ENCODE measurements around the gene PCDH9. TPM values are rescaled to one million over a fixed set of nuclear protein-coding genes. Genes with fewer than 3 reads are reported as not detected.

Gene PCDH9
- total and polyA plus RNA-seq, 2 experiments from 2014 or later: 0.31 to 0.52 TPM

GRCh38 chr13:67063036-67063435 is 167.1 kb downstream of the PCDH9 start:
- Histone ChIP-seq H3F3A (replicated peaks; ENCODE audit: low read depth) (no peaks in the 10 kb centered on the region), H2AFZ (no peak overlapping the region), H3K4me3 (no peak overlapping the region), H3K27me3 (ENCODE audit: insufficient read depth) (no peaks in the 10 kb centered on the region), H3K4me2 (no peak overlapping the region), H3K4me1 (ENCODE audit: insufficient read depth) (no peaks in the 10 kb centered on the region), H3K79me2 (replicated peaks; ENCODE audit: insufficient read depth) (no peaks in the 10 kb centered on the region), H4K20me1 (replicated peaks; ENCODE audit: insufficient read depth) (no peaks in the 10 kb centered on the region), H3K27ac (ENCODE audit: low read depth) (no peak overlapping the region), H3K36me3 (ENCODE audit: insufficient read depth) (no peaks in the 10 kb centered on the region), H3K9me2 (ENCODE audit: insufficient read depth) (no peaks in the 10 kb centered on the region)
- no peak for ATAC-seq
- DNase-seq (ENCODE audit: low spot score): no peak
- Mint-ChIP-seq H3K36me3 (ENCODE audit: low read depth) (no peaks in the 10 kb centered on the region), H3K4me3 (no peak overlapping the region), H3K9me3 (no peaks in the 10 kb centered on the region), H3K27me3 (ENCODE audit: insufficient read depth, low read depth, poor library complexity) (no peaks in the 10 kb centered on the region), H3K4me1 (peaks cover 20% of the 10 kb centered on the region), H3K27ac (no peak overlapping the region)
- TF ChIP-seq STAT1 (IDR thresholded peaks at IDR 0.05; ENCODE audit: unreplicated experiment) (no peak), ETS1 (IDR thresholded peaks at IDR 0.05) (no peak), EZH2phosphoT487 (IDR thresholded peaks at IDR 0.05; ENCODE audit: unreplicated experiment) (no peak), CREB1 (CRISPR knock-in tag; IDR thresholded peaks at IDR 0.05; ENCODE audit: low read depth) (no peak), NANOG (IDR thresholded peaks at IDR 0.05; ENCODE audit: borderline replicate concordance) (no peak), POLR2AphosphoS5 (IDR thresholded peaks at IDR 0.05; ENCODE audit: low read depth) (no peak)

DNA sequence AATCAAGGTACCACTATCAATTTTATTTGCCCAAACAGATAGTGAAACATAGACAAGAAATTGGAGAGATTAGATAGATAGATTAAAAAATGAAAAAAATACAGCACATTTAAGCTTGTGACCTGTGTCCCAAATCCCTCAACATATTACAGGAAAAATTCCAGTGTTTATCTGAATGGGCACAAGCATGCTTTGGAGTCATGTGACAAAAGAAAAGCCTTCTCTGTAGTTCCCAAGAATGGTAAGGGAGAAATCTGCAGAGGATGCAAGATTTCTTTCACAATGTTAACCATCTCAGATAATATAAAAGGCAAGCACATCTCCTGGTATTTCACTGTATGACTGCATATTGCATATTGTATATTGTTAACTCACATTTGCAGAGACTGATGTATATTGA is 168.0 kb downstream of the PCDH9 start:
- no peaks in the 10 kb centered on the region for H3K9me2 ChIP-seq (ENCODE audit: insufficient read depth)
- Mint-ChIP-seq H3K27ac (peak overlapping the region; percentile 86; the same call in 1 of the 2 replicates), H3K9me3 (no peaks in the 10 kb centered on the region), H3K4me1 (peaks cover 20% of the 10 kb centered on the region), H3K27me3 (ENCODE audit: insufficient read depth, low read depth, poor library complexity) (no peaks in the 10 kb centered on the region), H3K4me3 (no peak overlapping the region), H3K36me3 (ENCODE audit: low read depth) (no peaks in the 10 kb centered on the region)
- ATAC-seq (no peak), DNase-seq (ENCODE audit: low spot score) (no peak)
- H3K4me3 ChIP-seq: no peak overlapping the region
- H2AFZ ChIP-seq: 0 out of 2 replicates have a peak overlapping the region, but pooled peaks have one; percentile 20
- no peaks in the 10 kb centered on the region for H3F3A ChIP-seq (replicated peaks; ENCODE audit: low read depth)
- no peak overlapping the region for H3K27ac ChIP-seq (ENCODE audit: low read depth)
- H3K4me2 ChIP-seq: no peak overlapping the region
- no peaks in the 10 kb centered on the region for H4K20me1 ChIP-seq (replicated peaks; ENCODE audit: insufficient read depth)
- no peaks in the 10 kb centered on the region for H3K36me3 ChIP-seq (ENCODE audit: insufficient read depth)
- no peaks in the 10 kb centered on the region for H3K79me2 ChIP-seq (replicated peaks; ENCODE audit: insufficient read depth)
- H3K27me3 ChIP-seq (ENCODE audit: insufficient read depth): no peaks in the 10 kb centered on the region
- no peaks in the 10 kb centered on the region for H3K4me1 ChIP-seq (ENCODE audit: insufficient read depth)
- TF ChIP-seq ETS1 (IDR thresholded peaks at IDR 0.05) (no peak), EZH2 (IDR thresholded peaks at IDR 0.05; ENCODE audit: low read depth, unreplicated experiment) (no peak), EZH2phosphoT487 (IDR thresholded peaks at IDR 0.05; ENCODE audit: unreplicated experiment) (no peak), REST (IDR thresholded peaks at IDR 0.05; ENCODE audit: unreplicated experiment) (no peak), JUNB (IDR thresholded peaks at IDR 0.05; ENCODE audit: unreplicated experiment) (no peak), STAT1 (IDR thresholded peaks at IDR 0.05; ENCODE audit: unreplicated experiment) (no peak), POLR2AphosphoS5 (IDR thresholded peaks at IDR 0.05; ENCODE audit: low read depth) (no peak), ZNF462 (CRISPR knock-in tag; IDR thresholded peaks at IDR 0.05) (no peak)

All from GM23338 (cell line).